Caki2 (cell line): ENCODE results near the gene QSOX2. TPM values are rescaled to one million over a fixed set of nuclear protein-coding genes. Genes with fewer than 3 reads are reported as not detected.
A peak's percentile ranks its signal among the peaks of the same experiment; 100 is the strongest.

Experiments
- DNase-seq: peaks from one replicate; pipeline ENCODE4 v3.0.0-alpha.2; 2015; ENCODE audit warnings: low read depth
- in situ Hi-C: cut with HindIII; loops from 2 replicates; pipeline ENCODE4 v1.10.0; 2016; ENCODE audit warnings: low sequenced_read_pairs, low pct_unique_long_range_greater_than_20kb, mixed read lengths
- total RNA-seq: library from RNA; depleted of rRNA; stranded (reverse); fragments of >200 nt; shearing (Covaris generic); gene quantifications from 2 replicates; pipeline ENCODE4 v1.2.3, GENCODE V29; 2014; ENCODE audit warnings: low replicate concordance

QSOX2 gene
- total RNA-seq, 1 experiment from 2014 or later = 16.4 TPM

GRCh38 chr9:136216541-136217244 lies 28.9 kb downstream of the QSOX2 start:
- in situ Hi-C loops = no loop called here

GRCh38 chr9:136213733-136214132 lies 31.9 kb downstream of the QSOX2 start:
- no peak for DNase-seq
- in situ Hi-C loops = no loop called here

More at GRCh38 chr9:136216541-136217244, 28.9 kb downstream of the QSOX2 start:
- no peak for DNase-seq

GRCh38 chr9:136212345-136212950 lies 33.2 kb downstream of the QSOX2 start:
- in situ Hi-C loops = no loop called here
- no peak for DNase-seq

GRCh38 chr9:136211441-136212344 lies 33.9 kb downstream of the QSOX2 start:
- DNase-seq = no peak
- in situ Hi-C loops = no loop called here

GRCh38 chr9:136211006-136211405 lies 34.6 kb downstream of the QSOX2 start:
- no peak for DNase-seq
- in situ Hi-C loops = no loop called here

GRCh38 chr9:136210276-136210675 lies 35.3 kb downstream of the QSOX2 start:
- in situ Hi-C loops = no loop called here
- DNase-seq = no peak

- in situ Hi-C loops = no loop called here
These were observed 35.8 kb downstream of the QSOX2 start for GRCh38 chr9:136209786-136210185.

GRCh38 chr9:136209232-136209631 lies 36.4 kb downstream of the QSOX2 start:
- in situ Hi-C loops = no loop called here
- no peak for DNase-seq

More at GRCh38 chr9:136209786-136210185, 35.8 kb downstream of the QSOX2 start:
- no peak for DNase-seq

GRCh38 chr9:136208675-136209074 lies 36.9 kb downstream of the QSOX2 start:
- in situ Hi-C loops = no loop called here
- no peak for DNase-seq

GRCh38 chr9:136207616-136208015 lies 38.0 kb downstream of the QSOX2 start:
- DNase-seq = no peak
- in situ Hi-C loops = no loop called here

GRCh38 chr9:136206602-136207275 lies 38.9 kb downstream of the QSOX2 start:
- in situ Hi-C loops = no loop called here
- no peak for DNase-seq

GRCh38 chr9:136205707-136205992 lies 40.0 kb downstream of the QSOX2 start:
- in situ Hi-C loops = no loop called here
- no peak for DNase-seq

GRCh38 chr9:136204838-136205706 lies 40.5 kb downstream of the QSOX2 start, which contains the start of gene LHX3:
TSS of gene LHX3 (minus strand) at chr9:136205128. CDS start at chr9:136205012, 116 bp downstream.
- in situ Hi-C loops = no loop called here
- DNase-seq = peak; percentile 28

GRCh38 chr9:136204145-136204805 lies 41.3 kb downstream of the QSOX2 start:
- in situ Hi-C loops = no loop called here
- DNase-seq = no peak

GRCh38 chr9:136203408-136204144 lies 42.0 kb downstream of the QSOX2 start:
- DNase-seq = no peak

More at GRCh38 chr9:136203408-136204144, 42.0 kb downstream of the QSOX2 start:
- in situ Hi-C loops = no loop called here
